ENCODE measurements around the gene WDR45B.
"Not testable (repeated sequence)": the region's sequence is repeated elsewhere in the genome, so short reads cannot be mapped to it uniquely, and the experiment has no call there.

The WDR45B gene

GRCh38 chr17:82598256-82599119 is 49.8 kb downstream of the WDR45B start:
- DNase-seq: no peak

DNA sequence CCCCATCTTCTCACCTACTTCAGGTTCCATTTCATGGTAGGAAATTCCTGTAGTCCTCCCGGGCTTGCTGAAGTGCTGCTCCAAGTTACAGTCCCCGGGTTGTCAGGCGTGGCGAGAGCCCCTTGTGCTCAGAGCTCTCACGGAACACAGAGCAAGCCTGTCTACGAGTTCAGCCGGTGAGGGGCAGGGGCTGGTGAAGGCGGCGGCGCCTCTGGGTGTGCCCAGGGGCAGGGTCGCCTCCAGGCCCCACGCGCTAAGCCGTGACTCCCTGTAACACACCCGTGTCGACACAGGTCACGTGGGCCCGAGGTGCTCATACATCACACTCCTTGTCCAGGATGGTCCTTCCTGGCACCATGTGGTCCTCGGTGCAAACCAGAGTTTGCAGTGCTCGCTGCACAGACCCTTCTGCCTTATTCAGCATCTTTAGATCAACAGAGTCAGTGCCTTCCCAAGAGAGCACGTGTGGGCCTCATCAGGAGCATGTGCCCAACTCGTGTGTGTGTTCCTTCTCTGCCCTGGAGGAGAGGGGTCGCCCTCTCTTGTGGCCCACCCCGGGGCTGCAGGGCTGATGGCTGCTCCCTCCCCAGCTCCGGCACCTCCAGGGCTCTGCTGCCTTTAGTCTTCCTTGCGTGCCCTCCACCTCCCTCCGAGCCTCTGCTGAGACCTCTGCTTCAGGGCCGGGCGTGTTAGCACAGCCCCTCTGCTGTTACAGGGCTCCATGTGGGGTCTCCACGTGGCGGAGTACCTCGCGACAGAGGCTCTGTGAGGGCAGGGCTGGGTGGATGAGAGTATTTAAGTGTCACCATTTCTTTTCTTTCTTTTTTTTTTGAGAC is 51.2 kb downstream of the WDR45B start:
- DNase-seq: no peak

GRCh38 chr17:82596296-82596695 is 51.9 kb downstream of the WDR45B start:
- DNase-seq: no peak

GRCh38 chr17:82595893-82596292 is 52.4 kb downstream of the WDR45B start:
- no peak for DNase-seq

DNA sequence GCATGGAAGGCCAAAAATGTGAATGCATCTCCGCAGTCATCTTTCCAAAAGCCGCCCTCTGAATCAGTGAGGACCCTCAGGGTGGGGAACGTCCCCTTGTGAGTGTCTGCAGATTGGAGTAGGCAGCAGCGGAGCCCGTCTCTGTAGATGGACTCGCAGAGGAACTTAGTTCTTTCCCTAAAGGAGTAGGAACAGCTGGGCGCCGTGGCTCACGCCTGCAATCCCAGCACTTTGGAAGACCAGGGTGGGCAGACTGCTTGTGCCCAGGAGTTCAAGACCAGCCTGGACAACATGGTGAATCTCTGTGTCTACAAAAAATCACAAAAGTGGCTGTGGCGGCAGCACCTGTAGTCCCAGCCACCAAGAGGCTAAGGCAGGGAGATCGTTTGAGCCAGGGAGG is 53.7 kb downstream of the WDR45B start:
- no peak for DNase-seq

GRCh38 chr17:82593590-82594087 is 54.6 kb downstream of the WDR45B start:
- DNase-seq: no peak

DNA sequence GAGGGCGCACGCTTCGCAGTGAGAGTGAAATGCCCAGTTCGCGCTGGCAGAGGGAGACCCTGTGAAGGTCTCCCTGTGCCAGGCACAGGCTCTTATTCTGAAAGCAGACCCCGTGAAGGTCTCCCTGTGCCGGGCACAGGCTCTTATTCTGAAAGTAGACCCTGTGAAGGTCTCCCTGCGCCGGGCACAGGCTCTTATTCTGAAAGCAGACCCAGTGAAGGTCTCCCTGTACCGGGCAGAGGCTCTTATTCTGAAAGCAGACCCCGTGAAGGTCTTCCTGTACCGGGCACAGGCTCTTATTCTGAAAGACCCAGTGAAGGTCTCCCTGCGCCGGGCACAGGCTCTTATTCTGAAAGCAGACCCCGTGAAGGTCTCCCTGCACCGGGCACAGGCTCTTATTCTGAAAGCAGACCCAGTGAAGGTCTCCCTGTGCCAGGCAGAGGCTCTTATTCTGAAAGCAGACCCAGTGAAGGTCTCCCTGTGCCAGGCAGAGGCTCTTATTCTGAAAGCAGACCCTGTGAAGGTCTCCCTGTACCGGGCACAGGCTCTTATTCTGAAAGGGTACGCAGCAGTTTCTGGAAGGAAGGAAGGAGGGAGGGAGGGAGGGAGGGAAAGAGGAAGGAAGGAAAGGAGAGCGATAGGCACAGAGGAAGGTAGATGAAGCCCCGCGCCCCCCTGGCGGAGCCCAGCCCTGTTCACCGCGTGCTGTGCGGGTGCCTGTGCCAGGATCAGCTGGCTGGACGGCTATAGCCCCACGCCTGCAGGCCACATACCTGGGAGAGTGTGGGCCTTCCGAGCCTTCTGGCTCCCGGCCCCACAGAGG is 55.3 kb downstream of the WDR45B start:
- DNase-seq: peak; percentile 72 to 75

DNA sequence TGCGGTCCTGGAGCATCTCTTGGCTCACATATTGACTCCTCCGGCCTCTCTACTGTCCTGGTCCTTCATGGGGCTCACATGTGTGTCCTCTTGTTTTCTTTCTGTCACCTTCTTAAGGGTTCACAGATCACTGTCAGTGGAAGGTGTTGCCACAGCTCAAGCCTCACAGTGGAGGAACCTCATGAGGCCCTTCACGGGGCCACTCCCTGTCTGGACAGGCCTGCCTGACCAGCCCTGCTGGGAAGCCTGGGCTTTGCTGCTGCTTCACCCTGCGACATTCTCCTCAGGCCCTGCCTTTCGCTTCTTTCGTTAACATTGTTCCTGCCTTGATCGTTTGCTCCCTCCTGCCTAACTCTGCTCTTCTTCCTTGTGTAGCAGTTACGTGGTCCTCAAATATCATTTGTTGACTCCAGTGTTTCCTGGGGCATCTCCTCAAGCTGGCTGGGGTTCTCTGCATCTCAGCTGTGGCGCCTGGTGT is 55.9 kb downstream of the WDR45B start:
- DNase-seq: no peak

DNA sequence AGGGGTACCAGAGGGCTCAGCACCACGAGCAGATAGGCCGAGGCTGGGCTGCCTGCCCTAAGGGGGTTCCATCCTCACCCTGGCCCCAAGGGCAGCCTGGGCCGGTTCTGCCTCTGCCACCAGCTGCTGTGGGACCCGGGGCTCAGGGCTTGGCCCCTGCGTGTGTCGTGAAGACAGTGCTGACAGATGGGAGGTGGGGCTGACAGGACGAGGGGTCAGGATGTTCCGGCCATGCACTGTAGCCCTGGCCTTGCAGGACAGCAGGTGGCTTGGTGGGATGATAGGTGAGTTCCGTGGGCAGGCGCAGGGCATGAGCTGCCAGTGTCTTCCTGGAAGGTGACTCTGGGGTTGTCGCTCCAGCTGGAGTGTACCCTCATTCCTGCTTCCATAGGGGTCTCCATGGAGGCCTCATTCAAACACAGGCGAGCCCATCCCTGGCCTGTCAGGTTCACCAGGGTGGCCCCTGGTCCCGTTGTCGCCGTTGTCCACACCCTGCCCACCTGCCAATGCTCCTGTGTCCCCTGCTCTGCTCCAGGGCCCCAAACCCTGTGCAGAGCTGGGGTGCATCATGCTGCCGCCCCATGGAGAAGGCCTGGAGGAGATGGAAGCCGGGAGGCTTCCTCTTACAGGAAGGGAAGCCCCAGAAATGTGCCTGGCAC is 57.2 kb downstream of the WDR45B start:
- DNase-seq: no peak

- no peak for DNase-seq
Observed at GRCh38 chr17:82590216-82590615, 58.0 kb downstream of the WDR45B start.

- DNase-seq: no peak
Observed at GRCh38 chr17:82589851-82590180, 58.4 kb downstream of the WDR45B start.

DNA sequence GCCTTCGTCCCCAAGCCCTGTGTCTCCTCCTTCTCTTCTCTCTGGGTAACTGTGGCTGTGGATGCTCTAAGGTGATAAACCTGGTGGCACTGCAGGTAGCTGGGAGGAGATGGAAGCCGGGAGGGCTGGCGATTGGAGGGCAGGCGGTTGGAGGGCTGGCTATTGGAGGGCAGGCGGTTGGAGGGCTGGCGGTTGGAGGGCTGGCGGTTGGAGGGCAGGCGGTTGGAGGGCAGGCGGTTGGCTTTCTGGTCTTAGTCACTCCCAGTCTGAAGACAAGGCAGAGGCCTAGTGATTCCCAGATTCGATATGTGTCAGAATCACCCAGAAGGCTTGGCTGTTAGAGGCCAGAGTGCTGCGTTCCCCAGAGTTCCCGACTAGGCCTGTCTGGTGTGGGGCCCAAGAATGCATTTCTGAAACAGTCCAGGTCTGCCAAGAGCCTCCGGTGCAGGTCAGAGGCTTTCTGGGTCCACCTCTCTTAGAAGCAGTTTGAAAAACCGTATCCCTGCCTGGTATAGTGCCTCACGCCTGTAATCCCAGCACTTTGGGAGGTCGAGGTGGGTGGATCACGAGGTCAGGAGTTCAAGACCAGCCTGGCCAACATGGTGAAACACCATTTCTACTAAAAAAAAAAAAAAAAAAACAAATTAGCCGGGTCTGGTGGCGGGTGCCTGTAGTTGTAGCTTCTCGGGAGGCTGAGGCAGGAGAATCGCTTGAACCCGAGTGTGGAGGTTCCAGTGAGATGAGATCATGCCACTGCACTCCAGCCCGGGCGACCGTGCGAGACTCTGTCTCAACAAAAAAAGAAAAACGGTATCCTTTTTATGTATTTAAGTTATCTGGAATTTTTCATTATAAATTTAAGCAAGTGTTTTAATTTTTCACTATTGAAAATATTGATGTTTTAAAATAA is 59.7 kb downstream of the WDR45B start:
- DNase-seq: no peak

- no peak for DNase-seq
Observed at GRCh38 chr17:82587234-82588086, 60.8 kb downstream of the WDR45B start.

DNA sequence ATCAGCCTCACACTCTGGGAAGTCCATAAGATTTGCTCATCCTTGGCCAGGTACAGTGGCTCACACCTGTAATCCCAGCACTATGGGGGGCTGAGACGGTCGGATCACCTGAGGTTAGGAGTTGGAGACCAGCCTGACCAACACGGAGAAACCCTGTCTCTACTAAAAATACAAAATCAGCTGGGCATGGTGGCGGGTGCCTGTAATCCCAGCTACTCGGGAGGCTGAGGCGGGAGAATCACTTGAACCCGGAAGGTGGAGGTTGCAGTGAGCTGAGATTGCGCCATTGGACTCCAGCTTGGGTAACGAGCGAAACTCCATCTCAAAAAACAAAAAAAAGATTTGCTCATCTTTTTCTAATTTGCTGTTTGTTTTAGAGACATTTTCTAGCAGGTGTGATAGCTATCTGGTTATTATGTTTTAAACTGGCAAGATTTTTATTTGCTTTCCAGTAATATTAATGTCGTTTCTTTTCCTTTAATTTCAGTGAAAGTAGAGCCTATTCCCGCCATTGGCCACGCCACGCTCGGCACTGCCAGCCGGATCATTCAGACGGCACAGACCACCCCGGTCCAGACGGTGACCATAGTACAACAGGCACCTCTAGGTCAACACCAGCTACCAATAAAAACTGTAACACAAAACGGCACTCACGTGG is 61.5 kb downstream of the WDR45B start:
- DNase-seq: no peak

GRCh38 chr17:82585935-82586575 is 62.2 kb downstream of the WDR45B start:
- DNase-seq: not testable (repeated sequence)

- peak; percentile 70 to 78 for DNase-seq
Observed at GRCh38 chr17:82583720-82584234, 64.5 kb downstream of the WDR45B start.

- no peak for DNase-seq
Observed at GRCh38 chr17:82582709-82583108, 65.5 kb downstream of the WDR45B start.

DNA sequence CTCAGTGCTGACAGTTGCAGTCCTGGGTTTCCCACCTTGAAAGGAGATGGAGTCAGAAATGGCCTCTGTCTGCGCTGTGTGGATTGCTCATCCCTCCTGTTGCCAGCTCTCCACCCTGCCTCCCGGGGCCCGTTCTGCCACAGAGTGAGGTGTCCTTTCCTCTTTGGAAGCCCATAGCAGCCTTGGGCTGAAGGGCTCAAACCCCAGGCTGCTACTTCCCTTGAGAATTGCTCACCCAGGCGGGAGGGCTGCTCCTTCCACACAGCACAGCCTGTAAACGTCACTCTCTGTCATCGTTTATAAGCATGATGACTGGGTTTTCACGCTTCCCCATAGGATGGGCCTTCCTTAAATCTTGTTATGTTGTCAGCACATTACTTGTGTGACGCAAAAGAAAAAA is 66.0 kb downstream of the WDR45B start:
- no peak for DNase-seq

GRCh38 chr17:82579969-82580368 is 68.3 kb downstream of the WDR45B start:
- not testable (repeated sequence) for DNase-seq
